K562 (cell line): ENCODE measurements around the gene PACS2. TPM values are rescaled to one million over a fixed set of nuclear protein-coding genes. Genes with fewer than 3 reads are reported as not detected.

ENCODE experiments used
- ARID4B ChIP-seq: sonication (generic); formaldehyde crosslinking; IDR thresholded peaks from 2 replicates; pipeline ENCODE4 v1.8.0; 2022; ENCODE audit warnings: mild to moderate bottlenecking, missing genetic modification reagents
- BCL6 ChIP-seq: fragments of 250-450 bp; sonication (Bioruptor Pico); IDR thresholded peaks from 2 replicates; pipeline ENCODE4 v1.4.0; 2020
- CREB3L1 ChIP-seq: fragments of 450-650 bp; IDR thresholded peaks from 2 replicates; pipeline ENCODE4 v1.6.1; 2014; ENCODE audit warnings: low read depth, mild to moderate bottlenecking, moderate library complexity, borderline replicate concordance
- NONO ChIP-seq, 2 experiments: fragments of 200-400 bp in 1 of 2; fragments of 450-650 bp in 1 of 2; formaldehyde crosslinking in 1 of 2; IDR thresholded peaks; 2 replicates each; pipeline ENCODE4 v1.6.1; 2017; ENCODE audit warnings: low read depth in 2 of 2, mild to moderate bottlenecking in 2 of 2, moderate library complexity in 2 of 2, low read length in 1 of 2
- NR3C1 ChIP-seq: sonication (generic); formaldehyde crosslinking; IDR thresholded peaks from 2 replicates; pipeline ENCODE4 v1.8.1; 2022; ENCODE audit warnings: missing genetic modification reagents
- PHF8 ChIP-seq: fragments of 200-600 bp; sonication (generic); IDR thresholded peaks from 2 replicates; pipeline ENCODE4 v1.6.1; 2012; ENCODE audit warnings: mixed run types, mild to moderate bottlenecking, inconsistent platforms, low read length, moderate library complexity, borderline replicate concordance
- POLR2G ChIP-seq: fragments of 200-400 bp; formaldehyde crosslinking; IDR thresholded peaks from 2 replicates; pipeline ENCODE4 v1.6.1; 2017; ENCODE audit warnings: low read depth, mild to moderate bottlenecking, antibody characterized with exemption, low read length, moderate library complexity
- RB1 ChIP-seq: fragments of 450-650 bp; IDR thresholded peaks from 2 replicates; pipeline ENCODE4 v1.6.1; 2017; ENCODE audit warnings: low read depth, mild to moderate bottlenecking
- SETDB1 ChIP-seq: IDR thresholded peaks from one replicate; pipeline ENCODE4 v1.6.1; 2012; ENCODE audit warnings: low read length, control low read depth, inconsistent platforms
- STAG1 ChIP-seq: sonication (generic); formaldehyde crosslinking; IDR thresholded peaks from 2 replicates; pipeline ENCODE4 v1.5.0; 2020; ENCODE audit warnings: missing genetic modification reagents, borderline replicate concordance
- UBTF ChIP-seq, 2 experiments: IDR thresholded peaks; 2 replicates each; pipeline ENCODE4 v1.6.1; 2012; ENCODE audit warnings: improper control_type of control experiment in 2 of 2, low read depth in 2 of 2, low read length in 2 of 2, borderline replicate concordance in 1 of 2
- ZNF140 ChIP-seq: fragments of 250-450 bp; sonication (Bioruptor Pico); IDR thresholded peaks from 2 replicates; pipeline ENCODE4 v1.8.0; 2021; ENCODE audit warnings: moderate library complexity, mild to moderate bottlenecking, inconsistent platforms
- ZNF639 ChIP-seq, 2 experiments: fragments of 200-800 bp in 1 of 2; sonication (Bioruptor generic) in 1 of 2; sonication (generic) in 1 of 2; formaldehyde crosslinking in 1 of 2; IDR thresholded peaks in 1 of 2; conservative IDR thresholded peaks in 1 of 2; 2 replicates each; pipeline versions ENCODE4 v1.5.0 to v1.6.1; 2016 to 2020; ENCODE audit warnings: missing compliant biosample characterization in 1 of 2, missing genetic modification characterization in 1 of 2, missing genetic modification reagents in 1 of 2
- ZNF764 ChIP-seq: fragments of 250-450 bp; sonication (Bioruptor Pico); IDR thresholded peaks from 2 replicates; pipeline ENCODE4 v1.4.0; 2020; ENCODE audit warnings: low read depth, mild to moderate bottlenecking, moderate library complexity
- polyA plus RNA-seq, 8 experiments: library from polyadenylated mRNA; depleted of rRNA in 4 of 8; stranded (reverse) in 5 of 8; unstranded in 3 of 8; fragments of >200 nt; fragmentation: Nextera tagmentation in 2 of 8; fragmentation: Illumina TruSeq in 1 of 8; extraction: Ambion mirVana in 2 of 8; extraction: Trizol in 1 of 8; gene quantifications; 2 replicates each; pipeline versions ENCODE4 v1.2.1 to v1.2.3, GENCODE V29; 2011 to 2014; ENCODE audit warnings: inconsistent platforms in 1 of 8, missing spikeins in 1 of 8
- total RNA-seq, 7 experiments: library from RNA; depleted of rRNA in 6 of 7; stranded (reverse); fragments of >200 nt in 6 of 7; fragmentation: Illumina TruSeq in 2 of 7; extraction: Trizol in 2 of 7; gene quantifications; 2 replicates each; pipeline versions ENCODE4 v1.2.1 to v1.2.3, GENCODE V29; 2011 to 2021; ENCODE audit warnings: low replicate concordance in 1 of 7

Gene PACS2
- total and polyA plus RNA-seq, 9 of the 15 experiments (the other 6 are each of a cell fraction or from before 2014, with no cell fraction given): 0.11 to 20.8 (median 9.9) TPM

GRCh38 chr14:105300542-105301102 is 13.9 kb upstream of the PACS2 start, which contains the start of gene BRF1 (continued):
- peak; percentile 89; the same call in 1 of the 2 replicates for TF ChIP-seq PHF8
- peak; percentile 90 for TF ChIP-seq POLR2G
- peak; percentile 72; the same call in 1 of the 2 replicates for TF ChIP-seq CREB3L1
- peak; percentile 69 to 86; a peak in 3 of 4 replicates for TF ChIP-seq NONO (IDR thresholded peaks at IDR 0.05; ENCODE audit: low read depth in 2 of 2, low read length in 1 of 2)
- no peak for TF ChIP-seq NR3C1 (CRISPR knock-in tag)
- TF ChIP-seq ARID4B: peak; percentile 46; the same call in 1 of the 2 replicates
- no peak for TF ChIP-seq ZNF764 (CRISPR knock-in tag)
- TF ChIP-seq STAG1 (CRISPR knock-in tag): no peak
- no peak for TF ChIP-seq ZNF140 (CRISPR knock-in tag)
- TF ChIP-seq SETDB1: no peak
- peak; percentile 56; the same call in 1 of the 2 replicates for TF ChIP-seq RB1
- peak in 1 of 2 experiments; percentile 92; a peak in 2 of 4 replicates for TF ChIP-seq ZNF639 (CRISPR knock-in tag; conservative IDR thresholded peaks at IDR 0.05 in 1 of 2, IDR thresholded peaks at IDR 0.05 in 1 of 2)
- no peak for TF ChIP-seq BCL6 (CRISPR knock-in tag)
- peak in 1 of 2 experiments; percentile 64; a peak in 2 of 4 replicates for TF ChIP-seq UBTF (IDR thresholded peaks at IDR 0.05; ENCODE audit: borderline replicate concordance in 1 of 2, low read depth in 2 of 2, low read length in 2 of 2)
